Nucleus accumbens (tissue), 56 donors: Measurements from ENCODE around the gene TMEM184B.
"Not testable (repeated sequence)": the region's sequence is repeated elsewhere in the genome, so short reads cannot be mapped to it uniquely, and the experiment has no call there.

Experiments used
- DNase-seq, 56 donors: peaks; one replicate each; lab custom pipeline; 2025; lab: John Stamatoyannopoulos, UW

TMEM184B gene

GRCh38 chr22:38192475-38192863 is 80.3 kb downstream of the TMEM184B start:
- DNase-seq: no peak

GRCh38 chr22:38191731-38192474 is 80.9 kb downstream of the TMEM184B start:
- DNase-seq: no peak

- DNase-seq: no peak
These were observed 81.8 kb downstream of the TMEM184B start for GRCh38 chr22:38191055-38191454.

GRCh38 chr22:38190581-38190980 is 82.2 kb downstream of the TMEM184B start:
- DNase-seq: no peak

GRCh38 chr22:38189104-38189503 is 83.7 kb downstream of the TMEM184B start:
- DNase-seq: no peak

GRCh38 chr22:38187413-38188212 is 85.2 kb downstream of the TMEM184B start:
- DNase-seq: no peak

GRCh38 chr22:38186429-38186828 is 86.4 kb downstream of the TMEM184B start:
- no peak for DNase-seq

- DNase-seq: no peak
These were observed 88.0 kb downstream of the TMEM184B start for GRCh38 chr22:38184788-38185187.

- DNase-seq: peak; percentile 84 to 99 (median 97)
These were observed 91.2 kb downstream of the TMEM184B start, which contains the start of gene PLA2G6 for GRCh38 chr22:38181453-38182200. Gene PLA2G6, minus strand, starts transcription at chr22:38181830. Its CDS starts 12,404 bp downstream, at chr22:38169426.

- DNase-seq: peak in 43 of 56 donors; percentile 20 to 81 (median 53)
These were observed 91.9 kb downstream of the TMEM184B start for GRCh38 chr22:38180841-38181452.

GRCh38 chr22:38178605-38178937 is 94.2 kb downstream of the TMEM184B start:
- not testable (repeated sequence) for DNase-seq

GRCh38 chr22:38177926-38178604 is 94.7 kb downstream of the TMEM184B start:
- DNase-seq: peak in 33 of 56 donors; percentile 14 to 77 (median 39)

GRCh38 chr22:38177571-38177925 is 95.3 kb downstream of the TMEM184B start:
- DNase-seq: not testable (repeated sequence)

- DNase-seq: no peak
These were observed 95.8 kb downstream of the TMEM184B start for GRCh38 chr22:38177044-38177443.

- DNase-seq: peak in 6 of 56 donors; percentile 6 to 42 (median 17)
These were observed 96.6 kb downstream of the TMEM184B start for GRCh38 chr22:38176170-38176741.

- no peak for DNase-seq
These were observed 97.3 kb downstream of the TMEM184B start for GRCh38 chr22:38175206-38176118.

GRCh38 chr22:38174626-38175025 is 98.2 kb downstream of the TMEM184B start:
- no peak for DNase-seq

GRCh38 chr22:38173641-38173906 is 99.2 kb downstream of the TMEM184B start:
- DNase-seq: no peak
